Stimulated activated CD4-positive, alpha-beta T cell treated with anti-CD3 and anti-CD28 coated beads, Interleukin-1b, Interleukin-23, amount 100 ng/mL, for 24 hours (primary cell): ENCODE data around the gene ATCAY.
A peak's percentile ranks its signal among the peaks of the same experiment; 100 is the strongest.

ENCODE experiments used
- DNase-seq, 4 experiments: peaks; one replicate each; pipeline ENCODE4 v3.0.0-alpha.2; 2020; ENCODE audit warnings: low read depth in 4 of 4, low spot score in 1 of 4

The ATCAY gene

GRCh38 chr19:3880471-3881271, at the start of gene ATCAY:
Gene ATCAY, plus strand, starts transcription at chr19:3880685. Its CDS starts 5,083 bp downstream, at chr19:3885768.
- no peak for DNase-seq

GRCh38 chr19:3831601-3832000, 48.9 kb upstream of the ATCAY start:
- no peak for DNase-seq

GRCh38 chr19:3832001-3832400, 48.5 kb upstream of the ATCAY start:
- no peak for DNase-seq

GRCh38 chr19:3833578-3834348, 46.7 kb upstream of the ATCAY start:
- no peak for DNase-seq

- DNase-seq, result no peak
Observed at GRCh38 chr19:3834349-3835054, 46.0 kb upstream of the ATCAY start.

GRCh38 chr19:3835055-3835435, 45.4 kb upstream of the ATCAY start:
- DNase-seq, result no peak

- no peak for DNase-seq
Observed at GRCh38 chr19:3836887-3837286, 43.6 kb upstream of the ATCAY start.

GRCh38 chr19:3837332-3837731, 43.2 kb upstream of the ATCAY start:
- no peak for DNase-seq

- DNase-seq, result no peak
Observed at GRCh38 chr19:3837922-3838321, 42.6 kb upstream of the ATCAY start.

- no peak for DNase-seq
Observed at GRCh38 chr19:3838661-3839060, 41.8 kb upstream of the ATCAY start.

GRCh38 chr19:3839941-3840340, 40.5 kb upstream of the ATCAY start:
- DNase-seq, result no peak

- DNase-seq, result no peak
Observed at GRCh38 chr19:3840804-3841203, 39.7 kb upstream of the ATCAY start.

GRCh38 chr19:3842948-3843347, 37.5 kb upstream of the ATCAY start:
- DNase-seq, result no peak

GRCh38 chr19:3844596-3844995, 35.9 kb upstream of the ATCAY start:
- no peak for DNase-seq

- peak in 3 of 4 experiments; percentile 18 to 38 (median 19) for DNase-seq
Observed at GRCh38 chr19:3849092-3849491, 31.4 kb upstream of the ATCAY start.

GRCh38 chr19:3849787-3850186, 30.7 kb upstream of the ATCAY start:
- DNase-seq, result no peak

GRCh38 chr19:3850320-3850972, 30.0 kb upstream of the ATCAY start:
- no peak for DNase-seq

- no peak for DNase-seq
Observed at GRCh38 chr19:3851254-3852176, 29.0 kb upstream of the ATCAY start.

- no peak for DNase-seq
Observed at GRCh38 chr19:3852177-3852511, 28.3 kb upstream of the ATCAY start.

- DNase-seq, result no peak
Observed at GRCh38 chr19:3852614-3853254, 27.8 kb upstream of the ATCAY start.
